Endothelial cell (in vitro differentiated cells): Measurements from ENCODE around the gene EDRF1. TPM values are rescaled to one million over a fixed set of nuclear protein-coding genes. Genes with fewer than 3 reads are reported as not detected.

Experiments used
- DNase-seq: peaks from one replicate; pipeline ENCODE4 v3.0.0; 2021; ENCODE audit warnings: low spot score
- H3K27ac Mint-ChIP-seq: one replicate; pipeline ENCODE4 v1.8.0; 2021; ENCODE audit warnings: mixed read lengths, inconsistent platforms; ENCODE audit not compliant: unreplicated experiment
- H3K27me3 Mint-ChIP-seq: one replicate; pipeline ENCODE4 v1.8.0; 2021; ENCODE audit warnings: mild to moderate bottlenecking, moderate library complexity, mixed read lengths, inconsistent platforms; ENCODE audit not compliant: unreplicated experiment
- H3K36me3 Mint-ChIP-seq: one replicate; pipeline ENCODE4 v1.8.0; 2021; ENCODE audit warnings: mild to moderate bottlenecking, low read depth, mixed read lengths, inconsistent platforms; ENCODE audit not compliant: unreplicated experiment
- H3K4me1 Mint-ChIP-seq: one replicate; pipeline ENCODE4 v1.8.0; 2021; ENCODE audit warnings: mild to moderate bottlenecking, mixed read lengths, inconsistent platforms; ENCODE audit not compliant: unreplicated experiment
- H3K4me3 Mint-ChIP-seq: one replicate; pipeline ENCODE4 v1.8.0; 2021; ENCODE audit warnings: mild to moderate bottlenecking, mixed read lengths, inconsistent platforms; ENCODE audit not compliant: unreplicated experiment
- H3K9me3 Mint-ChIP-seq: one replicate; pipeline ENCODE4 v1.8.0; 2021; ENCODE audit warnings: mixed read lengths, inconsistent platforms; ENCODE audit not compliant: unreplicated experiment
- CTCF ChIP-seq: fragments of 200-600 bp; sonication (generic); IDR thresholded peaks from one replicate; pipeline ENCODE4 v1.5.0; 2021; ENCODE audit warnings: antibody characterized with exemption; ENCODE audit not compliant: unreplicated experiment
- total RNA-seq: library from RNA; stranded (reverse); fragmentation: NEBNext Ultra II Directional; extraction: Animal tissue kit (Norgen Biotek cat#: 25700); gene quantifications from one replicate; pipeline ENCODE4 v1.2.1, GENCODE V29; 2021; ENCODE audit not compliant: unreplicated experiment

The EDRF1 gene
- total RNA-seq, 1 donor from 2014 or later: 29.2 TPM

GRCh38 chr10:125797994-125798662, 78.6 kb downstream of the EDRF1 start:
- no peak overlapping the region for H3K27ac Mint-ChIP-seq
- peaks cover 31% of the 10 kb centered on the region for H3K36me3 Mint-ChIP-seq
- DNase-seq: no peak
- no peak overlapping the region for H3K4me3 Mint-ChIP-seq
- H3K9me3 Mint-ChIP-seq: no peaks in the 10 kb centered on the region
- TF ChIP-seq CTCF: no peak
- H3K27me3 Mint-ChIP-seq: peaks cover 2% of the 10 kb centered on the region
- H3K4me1 Mint-ChIP-seq: no peaks in the 10 kb centered on the region

DNA sequence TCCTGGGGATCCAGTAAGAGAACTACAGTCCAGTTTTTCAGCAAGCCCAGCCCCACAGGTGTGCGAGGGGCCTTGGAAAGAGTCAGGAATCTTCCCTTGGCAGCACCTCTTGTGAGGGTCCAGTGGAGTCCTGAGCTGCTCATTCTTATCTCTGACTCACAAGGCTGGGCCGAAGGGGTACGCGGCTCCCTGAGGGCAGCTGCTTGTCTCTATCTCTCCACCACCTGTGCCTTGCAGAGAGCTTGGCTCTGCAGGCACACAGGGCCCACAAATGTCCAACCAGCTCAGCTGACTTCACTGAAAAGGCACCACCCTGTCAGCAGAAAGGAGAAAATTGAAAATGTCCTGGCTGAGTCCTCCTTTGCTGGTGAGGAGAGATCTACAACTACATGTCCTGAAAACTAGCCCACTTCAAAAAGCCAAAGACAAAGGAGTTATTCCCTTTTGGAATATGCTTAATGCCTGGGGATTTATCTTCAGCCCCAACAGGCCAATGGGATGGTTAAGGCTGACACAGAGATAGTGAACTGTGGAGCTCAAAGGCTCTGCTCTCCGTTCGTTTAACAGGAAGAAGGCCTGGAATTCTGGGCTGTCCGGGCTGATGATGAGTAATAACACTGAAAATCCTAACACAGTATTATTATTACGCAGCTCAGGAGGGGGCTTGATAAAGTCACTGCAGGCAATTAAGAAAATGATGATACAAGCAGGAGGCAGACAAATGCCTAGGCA, 80.1 kb downstream of the EDRF1 start:
- no peaks in the 10 kb centered on the region for H3K4me1 Mint-ChIP-seq
- no peak overlapping the region for H3K27ac Mint-ChIP-seq
- no peaks in the 10 kb centered on the region for H3K9me3 Mint-ChIP-seq
- TF ChIP-seq CTCF: no peak
- peaks cover 2% of the 10 kb centered on the region for H3K27me3 Mint-ChIP-seq
- H3K4me3 Mint-ChIP-seq: no peak overlapping the region
- DNase-seq: no peak
- peaks cover 24% of the 10 kb centered on the region for H3K36me3 Mint-ChIP-seq

DNA sequence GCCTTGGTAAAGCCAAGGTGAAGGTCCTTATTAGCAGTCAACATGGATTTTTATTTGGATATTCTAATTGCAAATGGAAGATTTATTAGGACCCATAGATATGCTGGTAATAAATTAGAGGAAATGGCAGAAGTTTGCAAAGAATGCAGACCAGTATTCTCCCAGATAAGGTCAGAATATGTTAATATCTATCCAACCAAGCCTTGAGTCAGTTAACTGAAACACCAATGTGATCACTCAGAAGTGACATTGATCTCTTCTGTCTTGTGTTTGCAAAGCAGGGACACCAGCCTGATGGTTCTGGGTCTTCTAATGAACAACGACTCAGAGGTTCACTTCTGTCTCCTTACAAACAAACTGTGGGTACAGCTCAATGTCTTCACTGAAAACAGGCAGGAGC, 82.1 kb downstream of the EDRF1 start:
- no peak overlapping the region for H3K27ac Mint-ChIP-seq
- no peak for TF ChIP-seq CTCF
- no peak for DNase-seq
- H3K9me3 Mint-ChIP-seq: no peaks in the 10 kb centered on the region
- peaks cover 4% of the 10 kb centered on the region for H3K4me1 Mint-ChIP-seq
- H3K36me3 Mint-ChIP-seq: peaks cover 24% of the 10 kb centered on the region
- no peak overlapping the region for H3K4me3 Mint-ChIP-seq
- peaks cover 2% of the 10 kb centered on the region for H3K27me3 Mint-ChIP-seq

DNA sequence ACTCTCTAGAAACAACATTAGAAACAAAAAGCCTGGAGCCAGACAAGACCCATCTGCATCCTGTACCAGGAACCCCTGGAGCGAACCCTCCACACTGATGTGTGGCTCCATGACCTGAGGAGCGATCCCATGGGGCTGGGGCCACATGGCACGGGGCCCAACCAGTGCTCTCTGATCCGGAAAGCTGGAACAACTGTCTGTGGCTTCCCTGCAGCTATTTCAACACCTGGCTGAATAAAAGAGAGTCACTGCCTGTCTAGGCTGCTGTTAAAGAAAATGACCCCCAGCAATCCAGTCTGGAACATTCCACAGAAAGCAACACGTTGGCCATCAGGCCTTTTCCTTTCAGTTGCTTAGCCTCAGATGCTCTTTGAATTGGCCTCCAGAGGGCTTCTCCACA, 82.6 kb downstream of the EDRF1 start:
- H3K36me3 Mint-ChIP-seq: peaks cover 25% of the 10 kb centered on the region
- no peak overlapping the region for H3K4me3 Mint-ChIP-seq
- DNase-seq: no peak
- peaks cover 5% of the 10 kb centered on the region for H3K27me3 Mint-ChIP-seq
- H3K9me3 Mint-ChIP-seq: no peaks in the 10 kb centered on the region
- TF ChIP-seq CTCF: no peak
- peaks cover 6% of the 10 kb centered on the region for H3K4me1 Mint-ChIP-seq
- no peak overlapping the region for H3K27ac Mint-ChIP-seq

- peaks cover 10% of the 10 kb centered on the region for H3K4me1 Mint-ChIP-seq
- peaks cover 5% of the 10 kb centered on the region for H3K27me3 Mint-ChIP-seq
- no peak for TF ChIP-seq CTCF
- DNase-seq: no peak
- H3K9me3 Mint-ChIP-seq: no peaks in the 10 kb centered on the region
- no peak overlapping the region for H3K27ac Mint-ChIP-seq
- H3K4me3 Mint-ChIP-seq: no peak overlapping the region
- H3K36me3 Mint-ChIP-seq: peaks cover 22% of the 10 kb centered on the region
Observed at GRCh38 chr10:125802739-125803138, 83.2 kb downstream of the EDRF1 start.
